Measurements from ENCODE around the gene JAK3.
"Not testable (repeated sequence)": the region's sequence is repeated elsewhere in the genome, so short reads cannot be mapped to it uniquely, and the experiment has no call there.

Gene JAK3

DNA sequence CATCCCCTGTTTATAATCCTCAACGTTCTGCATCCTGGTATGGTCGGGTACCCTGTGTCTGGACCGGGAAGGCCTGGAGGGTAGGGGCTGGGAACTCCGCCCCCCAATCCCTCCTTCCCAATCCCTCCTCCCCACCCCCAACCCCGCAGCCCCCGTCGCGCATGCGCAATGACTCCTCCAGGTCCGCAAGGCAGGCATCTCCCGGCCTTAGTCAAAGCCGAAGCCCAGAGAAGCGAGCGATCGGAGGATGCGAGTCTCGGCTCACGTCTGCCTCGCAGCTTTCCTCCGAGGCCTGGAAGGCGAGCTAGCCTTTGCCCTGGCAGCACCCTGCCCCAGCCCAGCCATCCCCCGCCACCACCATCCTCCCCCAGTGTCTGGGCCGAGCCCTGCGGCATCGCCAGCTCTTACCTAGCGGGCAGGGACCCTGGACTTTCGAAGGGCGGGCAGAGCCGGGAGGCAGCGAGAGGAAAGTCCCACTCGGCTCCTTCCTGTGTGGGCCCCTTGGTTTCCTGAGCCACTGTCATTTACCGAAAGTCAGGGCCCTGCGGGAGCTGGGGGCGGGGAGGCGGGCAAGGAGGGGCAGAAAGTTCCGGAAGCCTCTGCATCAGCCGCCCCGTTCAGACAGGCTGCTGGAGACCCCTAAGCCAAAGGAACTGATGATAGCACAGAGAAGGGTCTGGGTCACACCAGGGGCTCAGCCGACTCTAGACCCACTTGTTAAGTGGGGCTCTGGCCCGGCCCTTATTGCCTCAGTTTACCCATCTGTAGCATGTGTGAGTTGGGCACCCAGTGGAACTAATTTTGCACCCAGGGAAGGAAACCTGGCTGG, at the start of gene JAK3:
JAK3 (minus strand) TSS at position 445 of the 829 bp plus-strand sequence. CDS start 3,565 bp downstream, outside the sequence.
- no peak for DNase-seq

DNA sequence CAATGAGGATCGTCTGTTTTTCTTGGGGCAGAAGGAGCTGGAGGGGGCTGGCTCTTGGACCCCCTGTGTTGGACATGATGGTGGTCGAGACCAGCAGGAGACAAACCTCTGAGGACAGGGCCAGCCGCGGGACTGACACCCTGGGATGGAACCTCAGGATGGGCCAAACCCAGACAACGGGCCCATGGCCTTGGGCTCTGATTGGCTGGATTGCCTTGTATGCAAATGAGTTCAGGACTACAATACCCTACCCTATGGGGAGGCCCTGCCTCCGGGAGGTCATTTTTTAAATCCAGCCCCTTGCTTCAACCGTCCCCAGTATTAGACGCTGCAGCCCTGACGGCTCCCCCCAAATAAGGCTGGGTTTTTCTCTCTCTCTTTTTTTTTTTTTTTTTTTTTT, 46.0 kb upstream of the JAK3 start:
- no peak for DNase-seq

DNA sequence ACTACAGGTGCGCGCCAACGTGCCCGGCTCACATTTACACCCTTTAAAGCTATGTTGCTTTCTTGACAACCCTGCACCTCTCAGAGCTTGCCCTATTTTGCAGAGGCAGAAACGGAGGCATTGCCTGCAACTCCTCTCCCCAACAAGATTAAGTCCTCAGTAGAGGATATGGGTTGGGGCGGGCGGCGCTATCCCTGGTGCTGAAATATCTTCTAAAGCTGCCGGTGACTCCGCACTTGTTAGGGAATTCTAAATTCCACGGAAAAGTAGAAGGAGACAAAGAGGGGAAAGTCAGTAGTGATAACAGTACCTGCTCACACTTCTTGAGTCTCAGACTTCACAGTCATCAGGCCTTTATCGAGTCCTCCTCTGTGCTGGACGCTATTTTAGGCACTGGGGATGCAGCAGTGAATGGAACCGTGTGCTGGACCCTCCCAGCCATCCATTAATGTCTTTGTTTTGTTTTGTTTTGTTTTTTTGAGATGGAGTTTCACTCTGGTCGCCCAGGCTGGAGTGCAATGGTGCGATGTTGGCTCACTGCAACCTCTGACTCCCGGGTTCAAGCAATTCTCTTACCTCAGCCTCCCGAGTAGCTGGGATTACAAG, 41.9 kb upstream of the JAK3 start:
- DNase-seq = no peak

DNA sequence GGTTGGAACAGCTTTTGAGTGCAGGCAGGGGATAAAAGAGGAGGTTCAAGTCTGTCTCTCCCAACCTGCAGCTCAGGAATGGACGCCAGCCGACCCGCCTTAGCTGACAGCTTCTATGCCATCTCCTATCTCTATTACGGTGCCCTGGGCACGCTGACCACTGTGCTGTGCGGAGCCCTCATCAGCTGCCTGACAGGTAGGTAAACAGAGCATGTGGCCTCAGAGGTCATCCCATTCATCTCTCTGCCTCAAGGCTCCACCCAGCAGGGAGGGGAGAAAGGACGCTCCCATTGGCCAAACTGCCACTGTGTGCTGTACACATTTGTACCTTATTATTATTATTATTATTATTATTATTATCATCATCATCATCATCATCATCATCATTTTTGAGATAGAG, 40.5 kb upstream of the JAK3 start:
- DNase-seq = no peak

DNA sequence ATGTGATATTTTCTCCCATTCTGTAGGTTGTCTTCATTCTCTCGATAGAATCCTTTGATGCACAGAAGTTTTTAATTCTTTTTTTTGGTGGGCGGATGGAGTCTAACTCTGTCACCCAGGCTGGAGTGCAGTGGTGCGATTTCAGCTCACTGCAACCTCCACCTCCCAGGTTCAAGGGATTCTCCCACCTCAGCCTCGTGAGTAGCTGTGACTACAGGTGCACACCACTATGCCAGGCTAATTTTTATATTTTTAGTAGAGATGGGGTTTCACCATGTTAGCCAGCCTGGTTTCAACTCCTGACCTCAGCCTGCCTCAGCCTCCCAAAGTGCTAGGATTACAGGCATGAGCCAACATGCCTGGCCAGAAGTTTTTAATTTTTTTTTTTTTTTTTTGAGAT, 39.4 kb upstream of the JAK3 start:
- DNase-seq = not testable (repeated sequence)

DNA sequence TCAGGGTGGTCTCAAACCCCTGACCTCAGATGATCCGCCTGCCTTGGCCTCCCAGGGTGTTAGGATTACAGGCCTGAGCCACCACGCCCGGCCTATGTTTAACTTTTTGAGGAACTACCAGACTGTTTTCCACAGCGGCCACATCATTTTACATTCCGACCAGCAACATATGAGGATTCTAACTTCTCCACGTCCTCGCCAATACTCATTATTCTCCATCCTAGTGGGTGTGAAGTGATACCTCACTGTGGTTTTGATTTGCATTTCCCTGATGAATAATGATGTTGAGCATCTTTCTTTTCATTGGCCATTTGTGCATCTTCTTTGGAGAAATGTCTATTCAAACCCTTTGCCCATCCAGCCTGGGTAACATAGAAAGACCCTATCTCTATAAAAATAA, 38.7 kb upstream of the JAK3 start:
- DNase-seq = no peak

DNA sequence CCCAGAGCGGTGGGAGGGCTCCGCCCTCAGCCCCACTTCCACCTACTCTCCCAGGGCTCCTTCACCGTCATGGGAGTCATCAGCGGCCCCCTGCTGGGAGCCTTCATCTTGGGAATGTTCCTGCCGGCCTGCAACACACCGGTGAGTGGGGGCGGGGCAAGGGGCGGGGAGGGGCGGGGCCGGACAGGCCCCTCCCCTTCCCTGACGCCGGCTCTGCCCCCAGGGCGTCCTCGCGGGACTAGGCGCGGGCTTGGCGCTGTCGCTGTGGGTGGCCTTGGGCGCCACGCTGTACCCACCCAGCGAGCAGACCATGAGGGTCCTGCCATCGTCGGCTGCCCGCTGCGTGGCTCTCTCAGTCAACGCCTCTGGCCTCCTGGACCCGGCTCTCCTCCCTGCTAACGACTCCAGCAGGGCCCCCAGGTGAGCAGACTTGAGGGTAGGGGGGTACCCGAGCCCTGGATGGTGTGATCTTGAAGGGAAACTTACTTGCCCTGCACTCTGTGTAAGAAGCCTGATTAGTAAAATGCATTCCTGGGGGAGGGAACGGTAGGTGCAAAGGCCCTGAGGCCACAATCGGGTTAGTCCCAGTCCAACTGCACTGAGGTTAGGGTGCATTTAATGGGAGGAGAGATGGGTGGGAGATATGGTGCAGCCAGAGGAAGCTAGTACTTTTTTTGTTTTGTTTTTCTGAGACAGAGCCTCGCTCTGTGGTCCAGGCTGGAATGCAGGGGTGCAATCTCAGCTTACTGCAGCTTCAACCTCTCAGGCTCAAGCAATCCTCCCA, 36.0 kb upstream of the JAK3 start:
- DNase-seq = no peak

DNA sequence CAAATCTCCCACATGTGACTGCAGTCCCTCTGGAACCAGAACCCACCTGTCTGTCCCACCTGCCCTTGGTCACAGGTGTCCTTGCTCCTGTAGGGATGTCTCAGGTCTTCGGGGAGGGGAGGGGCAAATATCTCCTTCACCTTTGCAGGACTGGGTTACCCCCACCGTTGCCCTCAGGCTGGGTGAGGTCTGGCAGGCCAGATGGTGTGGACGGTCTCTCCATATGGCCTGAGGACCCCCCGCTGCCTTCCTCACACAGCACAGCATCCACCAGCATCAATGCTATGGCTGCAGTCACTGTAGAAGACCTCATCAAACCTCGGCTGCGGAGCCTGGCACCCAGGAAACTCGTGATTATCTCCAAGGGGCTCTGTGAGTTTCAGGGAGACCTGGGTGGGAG, 33.9 kb upstream of the JAK3 start:
- DNase-seq = no peak

DNA sequence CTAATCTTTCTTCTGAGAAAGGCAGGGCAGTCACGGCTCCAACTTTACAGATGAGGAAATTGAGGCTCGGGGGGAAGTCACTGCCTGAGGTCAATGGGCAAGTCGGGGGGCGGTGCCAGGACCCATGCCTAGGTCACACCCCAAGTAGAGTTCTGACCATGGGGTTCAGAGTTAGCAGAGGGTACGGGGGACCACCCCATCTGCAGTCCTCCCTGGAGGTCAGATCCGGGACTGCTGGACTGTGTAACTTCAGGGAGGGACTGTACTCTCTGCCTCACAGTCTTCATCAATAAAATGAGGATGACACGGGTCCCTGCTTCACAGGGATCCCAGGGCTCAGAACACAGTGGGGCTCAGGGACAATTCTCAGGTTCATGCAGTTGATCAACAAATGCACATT, 31.7 kb upstream of the JAK3 start:
- DNase-seq = no peak

DNA sequence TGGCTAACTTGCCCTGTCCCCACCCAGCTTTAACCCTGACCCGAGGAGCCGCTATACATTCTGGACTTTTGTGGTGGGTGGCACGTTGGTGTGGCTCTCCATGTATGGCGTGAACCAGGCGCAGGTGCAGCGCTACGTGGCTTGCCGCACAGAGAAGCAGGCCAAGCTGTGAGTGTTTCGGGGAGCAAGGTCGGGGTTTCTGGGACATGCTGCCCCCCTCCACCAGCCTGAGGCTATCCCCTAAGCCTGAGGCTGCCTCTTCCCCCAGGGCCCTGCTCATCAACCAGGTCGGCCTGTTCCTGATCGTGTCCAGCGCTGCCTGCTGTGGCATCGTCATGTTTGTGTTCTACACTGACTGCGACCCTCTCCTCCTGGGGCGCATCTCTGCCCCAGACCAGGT, 29.9 kb upstream of the JAK3 start:
- DNase-seq = no peak

DNA sequence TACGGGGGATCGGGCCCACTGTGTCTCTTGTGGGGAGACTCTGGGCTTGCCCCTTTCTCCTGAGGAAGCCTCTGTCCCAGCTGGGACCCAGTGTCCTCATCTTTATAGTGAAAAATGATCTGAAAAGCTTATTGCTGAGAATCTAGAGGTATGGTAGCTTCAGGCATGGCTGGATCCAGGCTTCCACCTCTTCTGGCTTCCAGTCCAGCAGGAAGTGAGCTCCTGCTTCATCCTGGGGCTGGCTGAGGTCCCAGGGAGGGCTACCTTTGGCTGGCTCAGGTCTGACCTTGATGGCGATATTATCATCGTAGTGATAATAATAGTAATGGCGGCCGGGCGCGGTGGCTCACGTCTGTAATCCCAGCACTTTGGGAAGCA, 27.0 kb upstream of the JAK3 start:
- no peak for DNase-seq

DNA sequence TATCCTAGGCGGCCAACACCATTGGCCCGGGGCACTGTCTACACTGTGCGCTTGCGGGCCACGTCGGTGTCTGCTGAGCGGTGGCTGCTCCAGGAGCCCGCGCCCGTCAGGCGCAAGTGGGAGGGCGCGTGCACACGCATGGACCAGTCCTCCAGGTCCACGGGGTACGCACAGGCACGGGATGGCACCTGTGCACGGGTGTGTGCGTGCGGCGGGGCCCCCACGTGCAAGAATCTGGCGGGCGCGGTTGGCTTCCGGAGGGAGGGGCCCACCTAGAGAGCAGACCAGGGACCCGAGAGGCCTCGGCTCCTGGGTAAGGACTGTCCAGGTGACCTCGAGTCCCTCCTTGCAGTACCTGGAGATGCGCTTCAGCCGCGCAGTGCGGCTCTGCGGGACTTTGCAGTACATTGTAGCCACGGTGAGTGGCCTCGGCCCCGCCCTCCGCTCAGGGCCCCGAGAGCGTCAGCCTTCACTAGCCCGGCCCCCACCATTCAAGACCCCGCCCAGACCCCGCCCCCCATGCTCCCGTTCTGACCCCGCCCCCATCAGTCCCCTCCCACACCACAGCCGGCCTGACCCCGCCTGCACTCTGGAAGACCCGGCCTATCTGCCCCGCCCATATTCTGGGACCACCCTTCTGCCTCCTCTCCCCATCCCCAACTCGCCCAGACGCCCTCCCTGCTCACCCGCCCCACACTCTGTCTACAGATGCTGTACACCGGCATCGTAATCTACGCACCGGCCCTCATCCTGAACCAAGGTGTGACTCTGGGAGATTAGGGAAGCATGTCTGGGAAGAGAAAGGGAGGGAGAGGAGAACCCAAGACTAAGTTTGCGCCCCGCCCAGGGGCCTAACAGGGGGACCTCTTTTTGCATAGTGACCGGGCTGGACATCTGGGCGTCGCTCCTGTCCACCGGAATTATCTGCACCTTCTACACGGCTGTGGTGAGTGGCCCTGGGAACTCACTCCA, 26.3 kb upstream of the JAK3 start:
- peak; percentile 6 for DNase-seq

DNA sequence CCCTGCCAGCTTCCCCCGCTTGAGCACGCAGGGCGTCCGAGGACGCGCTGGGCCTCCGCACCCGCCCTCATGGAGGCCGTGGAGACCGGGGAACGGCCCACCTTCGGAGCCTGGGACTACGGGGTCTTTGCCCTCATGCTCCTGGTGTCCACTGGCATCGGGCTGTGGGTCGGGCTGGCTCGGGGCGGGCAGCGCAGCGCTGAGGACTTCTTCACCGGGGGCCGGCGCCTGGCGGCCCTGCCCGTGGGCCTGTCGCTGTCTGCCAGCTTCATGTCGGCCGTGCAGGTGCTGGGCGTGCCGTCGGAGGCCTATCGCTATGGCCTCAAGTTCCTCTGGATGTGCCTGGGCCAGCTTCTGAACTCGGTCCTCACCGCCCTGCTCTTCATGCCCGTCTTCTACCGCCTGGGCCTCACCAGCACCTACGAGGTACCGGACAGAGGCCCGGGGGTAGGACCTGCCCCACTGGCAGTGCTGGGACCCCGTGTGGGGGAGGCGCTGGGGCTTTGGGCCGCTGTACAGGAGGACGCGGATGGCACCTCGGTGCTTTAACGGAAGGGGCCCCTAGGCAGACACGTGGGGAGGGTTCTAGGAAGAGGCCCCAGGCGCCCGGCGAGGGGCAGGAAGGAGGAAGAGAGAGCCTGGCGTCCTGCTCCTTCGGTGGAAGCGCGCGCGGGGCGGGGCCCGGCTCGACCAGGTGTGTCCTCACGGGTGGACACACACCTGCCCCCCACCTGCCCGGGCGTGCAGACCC, 24.6 kb upstream of the JAK3 start:
- no peak for DNase-seq

DNA sequence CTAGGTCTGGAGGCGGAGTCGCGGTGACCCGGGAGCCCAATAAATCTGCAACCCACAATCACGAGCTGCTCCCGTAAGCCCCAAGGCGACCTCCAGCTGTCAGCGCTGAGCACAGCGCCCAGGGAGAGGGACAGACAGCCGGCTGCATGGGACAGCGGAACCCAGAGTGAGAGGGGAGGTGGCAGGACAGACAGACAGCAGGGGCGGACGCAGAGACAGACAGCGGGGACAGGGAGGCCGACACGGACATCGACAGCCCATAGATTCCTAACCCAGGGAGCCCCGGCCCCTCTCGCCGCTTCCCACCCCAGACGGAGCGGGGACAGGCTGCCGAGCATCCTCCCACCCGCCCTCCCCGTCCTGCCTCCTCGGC, 24.1 kb upstream of the JAK3 start, which contains the start of gene SLC5A5:
SLC5A5 (plus strand) TSS at position 68 of the 373 bp plus-strand sequence. CDS start 375 bp downstream, outside the sequence.
- DNase-seq = no peak

DNA sequence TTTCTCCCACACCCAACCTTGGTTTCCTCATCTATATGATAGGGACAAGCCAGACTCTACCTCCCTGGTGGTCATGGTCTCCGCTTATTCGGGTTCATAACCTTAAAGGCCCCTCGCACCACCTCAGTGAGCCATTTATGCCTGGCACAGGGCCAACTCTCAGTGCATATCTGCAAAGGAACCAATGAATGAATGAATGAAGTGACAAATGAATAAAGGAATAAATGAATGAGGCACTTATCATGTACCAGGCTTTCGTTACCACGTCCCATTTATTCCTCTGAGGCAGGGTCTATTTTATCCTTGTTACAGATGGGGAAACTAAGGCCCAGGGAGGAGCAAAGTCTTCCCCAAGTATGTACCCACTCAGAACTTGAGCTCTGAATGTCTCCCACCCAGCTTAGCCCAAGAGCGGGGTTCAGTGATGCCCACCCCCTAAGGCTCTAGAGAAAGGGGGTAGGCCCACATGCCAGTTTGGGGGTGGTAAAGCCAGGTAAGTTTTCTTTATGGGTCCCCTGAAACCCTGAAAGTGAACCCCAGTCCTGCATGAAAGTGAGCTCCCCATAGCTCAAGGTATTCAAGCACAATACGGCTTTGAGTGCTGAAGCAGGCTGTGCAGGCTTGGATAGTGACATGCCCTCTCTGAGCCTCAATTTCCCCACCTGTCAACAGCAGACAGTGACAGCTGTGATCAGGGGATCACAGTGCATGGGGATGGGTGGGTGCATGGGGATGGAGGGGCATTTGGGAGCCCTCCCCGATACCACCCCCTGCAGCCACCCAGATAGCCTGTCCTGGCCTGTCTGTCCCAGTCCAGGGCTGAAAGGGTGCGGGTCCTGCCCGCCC, 23.5 kb upstream of the JAK3 start:
- DNase-seq = no peak

DNA sequence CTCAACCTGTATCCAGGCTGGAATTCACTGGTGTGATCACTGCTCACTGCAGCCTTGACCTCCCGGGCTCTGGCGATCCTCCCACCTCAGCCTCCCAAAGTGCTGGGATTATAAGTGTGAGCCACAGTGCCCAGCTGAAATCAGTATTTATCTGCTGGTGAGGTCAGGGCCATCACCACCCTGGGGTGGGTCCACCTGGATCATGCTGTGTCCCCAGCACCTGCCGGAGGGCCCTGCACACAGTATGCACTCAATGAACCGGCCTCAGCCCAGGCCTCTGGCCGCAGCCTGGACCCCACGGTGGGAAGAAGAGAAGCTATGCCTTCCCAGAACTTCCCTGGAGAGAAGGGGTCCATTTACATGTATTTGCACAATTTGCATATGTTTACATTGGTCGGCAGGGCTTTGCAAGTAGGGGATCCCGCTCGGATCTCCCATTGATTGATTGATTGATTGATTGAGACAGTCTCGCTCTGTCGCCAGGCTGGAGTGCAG, 21.4 kb upstream of the JAK3 start:
- DNase-seq = no peak

DNA sequence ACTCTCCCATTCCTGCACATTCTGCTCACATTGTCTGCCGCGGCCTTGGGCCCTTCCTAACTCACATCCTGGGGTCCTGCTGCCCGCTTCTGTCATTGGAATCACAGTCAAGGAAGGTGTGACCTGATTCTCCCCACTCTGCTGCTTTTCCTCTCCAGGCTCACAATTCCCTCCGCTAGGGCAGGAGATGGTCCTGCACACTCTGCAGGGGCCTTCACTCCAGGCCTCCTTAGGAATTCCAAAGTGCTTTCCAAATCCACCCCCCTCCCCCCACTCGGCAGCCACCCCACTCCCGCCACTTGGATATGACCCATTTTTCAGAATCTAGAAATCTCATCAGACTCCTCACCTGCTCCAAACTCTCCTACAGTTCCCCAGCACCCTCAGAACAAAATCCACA, 20.9 kb upstream of the JAK3 start:
- DNase-seq = no peak

DNA sequence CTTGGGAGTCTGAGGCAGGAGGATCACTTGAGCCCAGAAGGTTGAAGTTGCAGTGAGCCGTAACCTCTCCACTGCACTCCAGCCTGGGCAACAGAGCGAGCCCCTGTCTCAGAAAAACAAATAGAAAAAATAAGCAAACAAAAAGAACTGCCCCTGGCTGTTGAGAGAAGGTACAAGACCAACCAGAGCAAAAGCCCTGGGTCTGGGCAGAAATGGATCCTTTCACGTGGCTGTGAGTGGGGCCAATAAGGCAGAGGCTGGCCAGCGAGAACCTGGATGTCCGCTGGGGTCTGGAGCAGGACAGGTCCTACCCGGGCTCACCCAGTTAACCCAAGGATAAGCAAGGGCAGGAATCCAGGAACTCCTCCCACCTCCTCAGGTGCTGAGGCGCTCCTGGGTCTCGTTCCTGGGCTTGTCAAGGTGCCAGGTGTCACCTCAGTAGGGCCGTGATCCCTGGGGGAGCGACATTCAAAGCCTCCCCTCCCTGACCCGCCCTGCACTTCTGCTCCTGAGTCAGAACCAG, 19.2 kb upstream of the JAK3 start:
- no peak for DNase-seq

DNA sequence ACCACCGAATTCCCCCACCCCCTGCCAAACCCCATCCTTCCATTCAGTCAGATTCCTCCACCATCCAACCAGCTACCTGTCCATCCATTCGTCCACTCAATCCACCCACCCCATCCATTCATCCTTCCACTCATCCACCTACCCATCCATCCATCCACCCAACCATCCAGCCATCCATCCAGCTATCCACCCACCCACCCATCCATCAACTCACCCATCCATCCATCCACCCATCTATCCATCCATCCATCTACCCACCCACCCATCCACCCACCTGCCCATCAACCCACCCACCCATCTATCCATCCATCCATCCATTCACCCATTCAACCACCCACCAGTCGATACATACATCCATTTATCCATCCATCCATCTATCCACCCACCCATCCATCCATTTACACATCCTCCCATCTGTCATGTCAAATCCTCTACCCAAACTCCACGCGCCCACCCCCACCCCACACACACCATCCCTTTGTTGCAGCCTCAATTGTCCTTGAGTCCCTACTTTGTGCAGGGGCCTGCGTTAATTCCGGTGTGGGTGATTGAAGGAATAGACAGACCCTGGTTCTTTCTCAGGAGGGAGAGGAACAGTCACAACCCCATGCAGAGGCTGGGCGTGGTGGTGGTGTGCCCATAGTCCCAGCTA, 18.7 kb upstream of the JAK3 start:
- DNase-seq = no peak

Data from NCI-H748 treated with DMSO at 0.1 percent for 48 hours (cell line).